OCI-LY3 (cell line): ENCODE data around the gene TXN2.
"Not testable (repeated sequence)": the region's sequence is repeated elsewhere in the genome, so short reads cannot be mapped to it uniquely, and the experiment has no call there.

Experiments used
- H2AFZ ChIP-seq: fragments of 200-600, 300-600 bp; shearing (Covaris generic); 2 replicates; pipeline ENCODE4 v1.6.0; 2014; ENCODE audit warnings: antibody characterized with exemption, low read depth, low read length
- H3K27ac ChIP-seq: fragments of 200-600, 300-600 bp; sonication (generic); 2 replicates; pipeline ENCODE4 v1.5.1; 2014; ENCODE audit warnings: mild to moderate bottlenecking, low read length, moderate library complexity, mixed read lengths
- H3K27me3 ChIP-seq: fragments of 200-600, 300-600 bp; sonication (generic); 2 replicates; pipeline ENCODE4 v1.6.1; 2014; ENCODE audit warnings: low read depth, low read length, mixed read lengths
- H3K36me3 ChIP-seq: fragments of 200-600, 300-600 bp; sonication (generic); replicated peaks from 2 replicates; pipeline ENCODE3; 2014; ENCODE audit warnings: low read depth, low read length, mixed read lengths
- H3K4me1 ChIP-seq: fragments of 300-600, 200-600 bp; sonication (generic); 2 replicates; pipeline ENCODE4 v1.6.1; 2014; ENCODE audit warnings: low read length, mixed read lengths
- H3K4me2 ChIP-seq: fragments of 200-600, 300-600 bp; sonication (generic); 2 replicates; pipeline ENCODE4 v1.6.1; 2014; ENCODE audit warnings: low read length, mixed read lengths
- H3K4me3 ChIP-seq: fragments of 300-600, 200-600 bp; sonication (generic); 2 replicates; pipeline ENCODE4 v1.5.1; 2014; ENCODE audit warnings: antibody characterized with exemption, mild to moderate bottlenecking, low read length, moderate library complexity
- H3K79me2 ChIP-seq: fragments of 300-600, 200-600 bp; shearing (Covaris generic); 2 replicates; pipeline ENCODE4 v1.6.1; 2014; ENCODE audit warnings: mild to moderate bottlenecking, low read length, mixed read lengths
- H3K9ac ChIP-seq: fragments of 300-600, 200-600 bp; shearing (Covaris generic); 2 replicates; pipeline ENCODE4 v1.6.0; 2014; ENCODE audit warnings: mild to moderate bottlenecking, low read length, moderate library complexity
- H3K9me3 ChIP-seq: fragments of 200-600, 300-600 bp; shearing (Covaris generic); 2 replicates; pipeline ENCODE4 v1.6.1; 2014; ENCODE audit warnings: low read length, mixed read lengths; ENCODE audit not compliant: insufficient read depth
- H4K20me1 ChIP-seq: fragments of 200-600, 300-600 bp; sonication (generic); 2 replicates; pipeline ENCODE4 v1.6.1; 2016; ENCODE audit warnings: low read length, mixed read lengths; ENCODE audit not compliant: insufficient read depth
- EZH2phosphoT487 ChIP-seq: fragments of 200-600 bp; shearing (Covaris generic); IDR thresholded peaks from 2 replicates; pipeline ENCODE4 v1.6.1; 2018; ENCODE audit warnings: antibody characterized with exemption, mixed run types, low read depth
- TF ChIP-seq, protein P1 (sequence below): fragments of 200-600, 300-600 bp; sonication (generic); IDR thresholded peaks from 2 replicates; pipeline ENCODE4 v1.5.1; 2014; ENCODE audit warnings: antibody characterized with exemption, low read length, low read depth

Gene TXN2

DNA sequence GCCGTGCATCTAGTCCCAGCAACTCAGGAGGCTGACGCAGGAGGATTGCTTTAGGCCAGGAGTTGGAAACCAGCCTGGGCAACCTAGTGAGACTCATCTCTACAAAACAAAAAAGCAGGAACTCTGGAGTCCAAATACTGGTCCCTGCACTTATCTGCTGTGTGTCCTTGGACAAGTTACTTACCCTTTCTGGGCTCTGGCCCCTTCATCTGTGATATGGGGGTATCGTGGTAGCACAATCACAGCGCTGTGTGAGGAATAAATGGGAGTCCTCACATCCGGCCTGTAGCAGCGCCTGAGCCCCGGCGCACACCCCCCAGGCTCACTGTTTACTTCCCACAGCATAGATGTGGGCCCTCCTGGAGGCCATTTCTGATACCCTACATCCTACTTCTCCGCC lies 49.5 kb downstream of the TXN2 start:
- Histone ChIP-seq H3K36me3 (no peaks in the 10 kb centered on the region), H3K9ac (no peak overlapping the region), H3K4me3 (no peak overlapping the region), H2AFZ (no peak overlapping the region), H3K79me2 (no peaks in the 10 kb centered on the region), H3K9me3 (no peaks in the 10 kb centered on the region), H4K20me1 (no peaks in the 10 kb centered on the region), H3K4me1 (peaks cover 28% of the 10 kb centered on the region), H3K27ac (no peak overlapping the region), H3K27me3 (no peaks in the 10 kb centered on the region), H3K4me2 (no peak overlapping the region)
- TF ChIP-seq EZH2phosphoT487 = no peak
- TF ChIP-seq, protein P1, sequence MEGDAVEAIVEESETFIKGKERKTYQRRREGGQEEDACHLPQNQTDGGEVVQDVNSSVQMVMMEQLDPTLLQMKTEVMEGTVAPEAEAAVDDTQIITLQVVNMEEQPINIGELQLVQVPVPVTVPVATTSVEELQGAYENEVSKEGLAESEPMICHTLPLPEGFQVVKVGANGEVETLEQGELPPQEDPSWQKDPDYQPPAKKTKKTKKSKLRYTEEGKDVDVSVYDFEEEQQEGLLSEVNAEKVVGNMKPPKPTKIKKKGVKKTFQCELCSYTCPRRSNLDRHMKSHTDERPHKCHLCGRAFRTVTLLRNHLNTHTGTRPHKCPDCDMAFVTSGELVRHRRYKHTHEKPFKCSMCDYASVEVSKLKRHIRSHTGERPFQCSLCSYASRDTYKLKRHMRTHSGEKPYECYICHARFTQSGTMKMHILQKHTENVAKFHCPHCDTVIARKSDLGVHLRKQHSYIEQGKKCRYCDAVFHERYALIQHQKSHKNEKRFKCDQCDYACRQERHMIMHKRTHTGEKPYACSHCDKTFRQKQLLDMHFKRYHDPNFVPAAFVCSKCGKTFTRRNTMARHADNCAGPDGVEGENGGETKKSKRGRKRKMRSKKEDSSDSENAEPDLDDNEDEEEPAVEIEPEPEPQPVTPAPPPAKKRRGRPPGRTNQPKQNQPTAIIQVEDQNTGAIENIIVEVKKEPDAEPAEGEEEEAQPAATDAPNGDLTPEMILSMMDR = no peak

DNA sequence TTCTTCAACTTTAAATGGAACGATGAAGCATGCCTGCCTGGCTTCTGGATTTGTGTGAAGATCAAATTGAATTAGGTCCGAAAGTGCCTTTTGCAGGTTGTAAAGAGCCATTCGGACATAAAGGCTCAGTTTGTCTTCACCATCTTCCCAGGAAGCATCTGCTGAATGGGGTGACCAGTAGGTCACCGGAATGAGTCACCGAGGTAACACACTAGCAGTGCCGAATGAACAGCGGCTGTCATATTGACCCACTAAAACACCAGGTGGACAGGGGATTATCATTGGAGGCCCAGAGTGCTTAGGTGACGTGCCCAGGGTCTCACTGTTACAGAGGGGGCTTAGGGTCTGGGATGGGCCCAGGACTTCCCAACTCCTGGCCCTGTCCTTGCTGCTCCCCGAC lies 50.6 kb downstream of the TXN2 start:
- H2AFZ ChIP-seq = no peak overlapping the region
- no peaks in the 10 kb centered on the region for H3K79me2 ChIP-seq
- H3K9ac ChIP-seq = no peak overlapping the region
- no peak overlapping the region for H3K27ac ChIP-seq
- TF ChIP-seq, protein P1 = no peak
- TF ChIP-seq EZH2phosphoT487 = no peak
- H3K4me2 ChIP-seq = no peak overlapping the region
- H4K20me1 ChIP-seq = no peaks in the 10 kb centered on the region
- no peaks in the 10 kb centered on the region for H3K36me3 ChIP-seq
- no peak overlapping the region for H3K4me3 ChIP-seq
- peaks cover 22% of the 10 kb centered on the region for H3K4me1 ChIP-seq
- H3K27me3 ChIP-seq = peaks cover 4% of the 10 kb centered on the region; the same call in 1 of the 2 replicates
- no peaks in the 10 kb centered on the region for H3K9me3 ChIP-seq

DNA sequence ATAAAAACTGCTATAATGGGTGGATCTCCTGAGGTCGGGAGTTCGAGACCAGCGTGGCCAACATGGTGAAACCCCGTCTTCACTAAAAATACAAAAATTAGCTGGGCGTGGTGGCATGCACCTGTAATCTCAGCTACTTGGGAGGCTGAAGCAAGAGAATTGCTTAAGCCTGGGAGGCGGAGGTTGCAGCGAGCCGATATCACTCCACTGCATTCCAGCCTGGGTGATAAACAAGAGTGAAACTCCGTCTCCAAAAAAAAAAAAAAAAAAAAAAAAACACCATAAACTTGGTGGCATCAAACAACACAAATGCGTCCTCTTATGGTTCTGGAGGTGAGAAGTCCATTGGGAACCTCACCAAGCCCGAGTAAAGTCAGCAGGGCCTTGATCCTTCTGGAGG lies 53.5 kb downstream of the TXN2 start:
- not testable (repeated sequence) for H3K4me1 ChIP-seq, H3K9ac ChIP-seq, H3K79me2 ChIP-seq, H3K9me3 ChIP-seq, H3K27me3 ChIP-seq, H4K20me1 ChIP-seq, H2AFZ ChIP-seq, H3K4me2 ChIP-seq, H3K36me3 ChIP-seq, H3K27ac ChIP-seq, H3K4me3 ChIP-seq

DNA sequence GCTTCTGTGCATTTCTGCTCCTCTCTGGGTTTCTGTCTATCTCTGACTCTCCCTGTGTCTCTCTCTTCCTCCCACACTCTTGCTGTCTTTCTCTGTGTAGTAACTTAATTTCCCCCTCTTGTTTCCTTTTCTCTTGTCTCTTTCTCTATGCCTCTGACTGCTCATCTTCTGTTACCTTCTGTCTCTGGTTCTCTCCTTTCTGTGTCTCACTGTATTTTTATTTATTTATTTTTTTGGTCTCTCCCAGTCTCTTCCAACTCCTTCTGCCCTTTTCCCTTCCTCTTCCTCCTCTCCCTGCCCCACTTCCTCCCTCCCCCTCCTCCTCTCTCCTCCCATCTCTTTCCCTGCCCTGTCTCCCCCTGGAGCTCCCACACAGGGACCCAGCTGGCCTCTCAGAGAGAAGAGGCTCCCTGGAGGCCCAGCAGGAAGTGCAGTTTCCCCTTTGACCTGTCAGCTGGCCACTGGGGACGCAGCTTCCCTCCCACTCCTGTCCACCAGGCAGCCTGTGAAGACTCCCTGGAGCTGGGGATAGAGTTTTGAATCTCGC lies 55.4 kb downstream of the TXN2 start:
- H3K4me3 ChIP-seq = no peak overlapping the region
- no peaks in the 10 kb centered on the region for H4K20me1 ChIP-seq
- H3K9ac ChIP-seq = no peak overlapping the region

More for the DNA sequence above, 55.4 kb downstream of the TXN2 start:
- Histone ChIP-seq H3K36me3 (no peaks in the 10 kb centered on the region), H3K4me2 (no peak overlapping the region), H3K79me2 (no peaks in the 10 kb centered on the region), H3K27ac (no peak overlapping the region), H2AFZ (peak overlapping the region; percentile 70; the same call in 1 of the 2 replicates), H3K4me1 (peaks cover 3% of the 10 kb centered on the region), H3K27me3 (peaks cover 4% of the 10 kb centered on the region; the same call in 1 of the 2 replicates), H3K9me3 (no peaks in the 10 kb centered on the region)
- TF ChIP-seq, protein P1 = no peak
- TF ChIP-seq EZH2phosphoT487 = no peak
